Eye (tissue), 1 donor: ENCODE data around the gene SAMD15.
"Not testable (repeated sequence)": the region's sequence is repeated elsewhere in the genome, so short reads cannot be mapped to it uniquely, and the experiment has no call there.

Experiments used
- DNase-seq: peaks from one replicate; pipeline ENCODE4 v3.0.0-alpha.2; 2015

Gene SAMD15

GRCh38 chr14:77376771-77377501, at the start of gene SAMD15, which contains the start of gene TMED8:
Gene SAMD15 (plus strand): TSS chr14:77377379. CDS start chr14:77377419, 40 bp downstream.
Gene TMED8 (minus strand): TSS chr14:77377094. CDS start chr14:77377053, 41 bp downstream.
- peak; percentile 96 for DNase-seq

GRCh38 chr14:77329872-77330271, 47.3 kb upstream of the SAMD15 start:
- DNase-seq: no peak

DNA sequence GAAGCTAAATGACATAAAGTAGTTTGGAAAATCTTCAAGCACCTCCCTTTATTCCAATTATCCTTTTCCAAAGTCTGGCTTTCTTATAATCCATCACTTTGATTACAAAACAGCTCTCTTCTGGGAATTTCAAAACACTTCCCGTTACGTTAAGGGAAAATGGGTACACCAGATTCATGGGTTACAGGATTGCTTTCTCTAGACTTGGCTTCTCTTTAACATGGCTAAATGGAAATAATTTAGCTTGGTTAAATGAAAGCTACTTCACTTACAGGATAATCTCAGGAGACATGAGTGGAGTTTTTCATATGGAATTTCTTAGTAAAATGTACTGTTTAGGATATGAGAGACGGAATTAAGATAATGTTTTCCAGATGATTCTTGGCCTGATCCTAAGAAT, 41.6 kb upstream of the SAMD15 start:
- no peak for DNase-seq

- not testable (repeated sequence) for DNase-seq
Observed at GRCh38 chr14:77337255-77337654, 39.9 kb upstream of the SAMD15 start.

- no peak for DNase-seq
Observed at GRCh38 chr14:77337880-77338279, 39.3 kb upstream of the SAMD15 start.

DNA sequence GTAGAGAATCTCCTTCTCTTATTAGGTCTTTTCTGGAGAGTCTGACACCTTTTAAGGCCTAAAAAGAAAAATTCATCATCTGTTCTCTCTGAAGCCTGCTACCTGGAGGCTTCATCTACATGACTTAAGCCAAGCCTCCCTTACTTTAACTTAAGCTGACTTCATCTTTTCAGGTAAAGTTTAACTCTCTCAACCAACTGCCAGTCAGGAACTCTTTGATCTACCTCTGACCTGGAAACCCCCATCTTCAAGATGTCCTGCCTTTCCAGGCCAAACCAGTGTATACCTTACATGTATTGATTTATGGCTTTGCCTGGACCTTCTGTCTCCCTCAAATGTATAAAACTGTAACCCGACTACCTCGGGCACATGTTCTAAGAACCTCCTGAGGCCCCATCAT, 38.9 kb upstream of the SAMD15 start:
- DNase-seq: no peak

GRCh38 chr14:77339407-77339806, 37.8 kb upstream of the SAMD15 start:
- no peak for DNase-seq

- no peak for DNase-seq
Observed at GRCh38 chr14:77340389-77340788, 36.8 kb upstream of the SAMD15 start.

GRCh38 chr14:77342726-77343397, 34.3 kb upstream of the SAMD15 start:
- DNase-seq: no peak

- no peak for DNase-seq
Observed at GRCh38 chr14:77343662-77344061, 33.5 kb upstream of the SAMD15 start.

DNA sequence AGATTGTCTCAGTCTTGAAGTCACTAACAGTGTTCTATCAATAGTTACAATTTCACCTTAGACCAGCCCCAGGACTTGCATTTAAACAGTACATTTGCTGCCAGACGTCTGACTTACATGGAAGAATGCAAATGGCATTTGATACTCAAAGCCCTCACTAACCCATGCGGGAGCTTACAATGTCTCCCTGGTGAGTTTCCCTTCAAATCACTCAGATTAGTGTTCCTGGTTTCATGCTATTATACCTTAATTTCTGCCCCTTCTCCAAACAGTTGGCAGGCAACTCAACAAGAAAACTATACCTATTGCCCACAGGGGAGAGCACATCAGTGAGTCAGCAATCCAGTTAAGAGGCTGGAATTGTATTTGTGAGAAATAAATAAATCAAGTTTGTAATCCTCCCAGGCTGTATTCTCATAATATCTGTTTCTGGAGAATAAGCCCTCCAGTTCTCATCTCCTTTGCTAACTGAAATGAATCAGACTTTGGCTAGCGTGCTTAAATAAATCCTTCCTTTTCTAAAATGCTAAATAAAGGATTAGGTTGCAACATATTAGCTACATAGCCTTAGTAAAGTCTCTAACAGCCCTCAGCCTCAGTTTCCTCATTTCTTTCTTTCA, 32.7 kb upstream of the SAMD15 start:
- no peak for DNase-seq

- DNase-seq: no peak
Observed at GRCh38 chr14:77346495-77346894, 30.7 kb upstream of the SAMD15 start.

- no peak for DNase-seq
Observed at GRCh38 chr14:77347751-77348150, 29.4 kb upstream of the SAMD15 start.

DNA sequence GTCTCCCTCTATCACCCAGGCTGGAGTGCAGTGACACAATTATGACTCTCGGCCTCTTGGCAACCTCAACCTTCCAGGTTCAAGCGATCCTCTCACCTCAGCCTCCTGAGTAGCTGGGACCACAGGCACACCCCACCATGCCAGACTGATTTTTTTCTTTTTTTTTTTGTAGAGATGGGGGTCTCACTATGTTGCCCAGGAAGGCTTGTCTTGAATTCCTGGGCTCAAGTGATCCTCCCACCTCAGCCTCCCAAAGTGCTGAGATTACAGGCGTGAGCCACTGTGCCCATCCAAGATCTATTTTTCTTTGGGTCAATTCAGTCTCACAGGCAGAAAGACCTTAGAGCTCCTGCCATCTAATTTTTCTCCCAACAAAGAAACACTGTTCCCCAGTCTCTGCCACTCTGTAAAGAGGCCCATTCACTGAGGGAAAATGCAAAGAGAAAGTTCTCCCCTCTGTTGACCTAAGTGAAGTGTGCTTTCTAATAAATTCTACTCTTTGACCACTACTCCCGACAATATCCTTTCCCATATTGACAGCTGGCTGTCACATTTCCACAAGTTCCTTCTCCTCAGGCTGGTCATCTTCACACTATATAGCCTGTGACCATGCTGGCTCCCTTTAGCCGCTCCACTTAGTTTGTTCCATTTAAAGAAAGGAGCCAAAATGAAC, 23.6 kb upstream of the SAMD15 start:
- no peak for DNase-seq

DNA sequence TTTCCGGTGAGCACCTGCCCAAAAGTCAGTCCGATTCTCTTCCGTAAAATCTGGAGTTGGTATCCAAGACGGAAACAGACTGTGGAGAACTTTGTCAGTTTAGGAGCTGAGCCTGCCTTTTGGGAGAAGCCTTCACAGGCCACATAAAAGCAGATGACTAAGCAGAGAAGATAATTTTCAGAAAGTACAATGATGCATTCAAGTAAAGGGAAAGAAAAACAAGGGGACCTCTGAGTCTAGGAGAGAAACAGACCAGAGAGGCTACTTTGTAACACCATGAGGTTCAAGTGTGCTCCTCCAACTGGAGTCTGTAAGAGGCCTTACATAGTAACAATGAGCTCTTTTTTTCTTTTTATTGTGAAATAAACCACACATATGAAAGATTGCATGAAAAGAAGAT, 21.4 kb upstream of the SAMD15 start:
- DNase-seq: no peak

GRCh38 chr14:77356899-77357298, 20.3 kb upstream of the SAMD15 start:
- no peak for DNase-seq

GRCh38 chr14:77359626-77360025, 17.6 kb upstream of the SAMD15 start:
- no peak for DNase-seq

- no peak for DNase-seq
Observed at GRCh38 chr14:77364146-77364545, 13.0 kb upstream of the SAMD15 start.

DNA sequence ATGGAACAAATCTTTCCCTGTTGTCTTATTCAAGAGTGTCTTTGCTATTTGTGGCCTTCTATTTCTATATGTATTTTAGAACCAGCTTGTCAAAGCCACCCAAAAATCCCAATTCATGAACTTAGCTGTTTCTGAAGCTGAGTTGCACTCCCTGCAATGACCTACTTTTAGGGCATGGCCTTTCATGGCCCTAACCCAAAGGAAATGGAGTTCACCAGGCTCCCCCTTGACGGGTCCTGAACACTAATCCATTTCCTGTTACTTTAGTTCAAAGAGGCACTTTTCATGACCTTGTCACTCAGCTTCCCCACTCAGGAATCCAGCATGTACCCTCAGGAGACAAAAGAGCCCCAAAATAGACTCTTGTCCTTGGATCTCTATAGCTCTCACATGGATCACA, 7.9 kb upstream of the SAMD15 start:
- DNase-seq: no peak

- peak; percentile 57 for DNase-seq
Observed at GRCh38 chr14:77372304-77372841, 4.8 kb upstream of the SAMD15 start.

GRCh38 chr14:77375164-77375950, 1.8 kb upstream of the SAMD15 start:
- DNase-seq: no peak
